Astrocyte (in vitro differentiated cells and primary cell): ENCODE data around the gene TNNC2.

ENCODE experiments used
- CTCF ChIP-seq: IDR thresholded peaks from 2 replicates; pipeline ENCODE4 v1.5.1; 2011; ENCODE audit warnings: low read depth, mild to moderate bottlenecking, inconsistent platforms, low read length, moderate library complexity; ENCODE audit not compliant: insufficient read depth
- EZH2 ChIP-seq: IDR thresholded peaks from 2 replicates; pipeline ENCODE4 v1.6.1; 2012; ENCODE audit warnings: mild to moderate bottlenecking, low read length, inconsistent platforms; ENCODE audit not compliant: insufficient read depth

DNA sequence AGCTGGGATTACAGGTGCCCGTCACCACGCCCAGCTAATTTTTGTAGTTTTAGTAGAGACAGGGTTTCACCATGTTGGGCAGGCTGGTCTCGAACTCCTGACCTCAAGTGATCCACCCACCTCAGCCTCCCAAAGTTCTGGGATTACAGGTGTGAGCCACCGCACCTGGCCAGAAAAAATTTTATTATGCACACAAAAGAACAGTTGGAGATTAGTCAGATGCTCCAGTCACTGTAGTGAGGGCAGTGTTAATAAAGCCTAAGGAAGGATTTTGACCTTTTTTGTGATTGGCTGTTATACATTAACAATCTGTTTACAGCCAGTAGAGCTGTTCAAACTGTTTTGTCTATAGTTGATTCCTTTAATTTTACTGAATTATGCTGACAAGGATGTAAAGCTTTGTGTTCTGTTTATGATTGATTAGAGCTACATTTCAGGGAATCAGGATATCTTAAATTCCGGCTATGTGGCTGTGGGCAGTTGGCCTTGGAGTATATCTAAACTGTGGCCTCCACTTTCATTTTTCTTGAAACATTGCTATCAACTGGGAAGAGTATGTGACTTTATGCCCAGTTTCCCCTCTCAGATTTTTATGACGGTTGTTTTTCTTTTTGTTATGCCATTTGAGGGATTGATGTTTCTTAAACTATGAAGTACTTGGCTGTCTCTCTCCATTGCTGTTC is 40.2 kb upstream of the TNNC2 start:
- TF ChIP-seq CTCF: no peak
- TF ChIP-seq EZH2: no peak
